CD4-positive, alpha-beta T cell treated with Interleukin-17A for 1 hour (primary cell): ENCODE results near the gene MAP3K13.
"Not testable (repeated sequence)": the region's sequence is repeated elsewhere in the genome, so short reads cannot be mapped to it uniquely, and the experiment has no call there.

Source experiments
- DNase-seq: peaks from one replicate; pipeline ENCODE4 v3.0.0-alpha.2; 2020

MAP3K13 gene

GRCh38 chr3:185457376-185457775 is 94.4 kb downstream of the MAP3K13 start:
- DNase-seq = no peak

GRCh38 chr3:185460309-185460708 is 97.4 kb downstream of the MAP3K13 start:
- no peak for DNase-seq

- DNase-seq = no peak
These were observed 97.9 kb downstream of the MAP3K13 start for GRCh38 chr3:185460719-185461350.

GRCh38 chr3:185465471-185465870 is 102.5 kb downstream of the MAP3K13 start:
- DNase-seq = no peak

- DNase-seq = not testable (repeated sequence)
These were observed 103.2 kb downstream of the MAP3K13 start for GRCh38 chr3:185466123-185466522.

- no peak for DNase-seq
These were observed 106.6 kb downstream of the MAP3K13 start for GRCh38 chr3:185469542-185469941.

- no peak for DNase-seq
These were observed 107.4 kb downstream of the MAP3K13 start for GRCh38 chr3:185470323-185470722.

GRCh38 chr3:185473290-185473815 is 110.4 kb downstream of the MAP3K13 start:
- no peak for DNase-seq

- DNase-seq = not testable (repeated sequence)
These were observed 112.0 kb downstream of the MAP3K13 start for GRCh38 chr3:185474922-185475321.

GRCh38 chr3:185477316-185477715 is 114.4 kb downstream of the MAP3K13 start:
- no peak for DNase-seq

- DNase-seq = no peak
These were observed 116.5 kb downstream of the MAP3K13 start for GRCh38 chr3:185479373-185479945.

GRCh38 chr3:185484296-185484695 is 121.4 kb downstream of the MAP3K13 start:
- DNase-seq = no peak

GRCh38 chr3:185486394-185486793 is 123.5 kb downstream of the MAP3K13 start:
- DNase-seq = no peak

- no peak for DNase-seq
These were observed 125.5 kb downstream of the MAP3K13 start for GRCh38 chr3:185488465-185488864.

GRCh38 chr3:185489462-185489861 is 126.5 kb downstream of the MAP3K13 start:
- DNase-seq = no peak

- no peak for DNase-seq
These were observed 127.3 kb downstream of the MAP3K13 start for GRCh38 chr3:185490241-185490640.

- DNase-seq = peak; percentile 91
These were observed 135.8 kb downstream of the MAP3K13 start, which contains the start of gene TMEM41A for GRCh38 chr3:185498503-185499396. TSS of gene TMEM41A (minus strand) at chr3:185499035. CDS start at chr3:185498961, 74 bp downstream.

GRCh38 chr3:185502987-185503386 is 140.1 kb downstream of the MAP3K13 start:
- DNase-seq = no peak

- no peak for DNase-seq
These were observed 140.6 kb downstream of the MAP3K13 start for GRCh38 chr3:185503521-185503920.

GRCh38 chr3:185504636-185505035 is 141.7 kb downstream of the MAP3K13 start:
- no peak for DNase-seq

GRCh38 chr3:185507883-185508282 is 144.9 kb downstream of the MAP3K13 start:
- DNase-seq = no peak

- no peak for DNase-seq
These were observed 145.5 kb downstream of the MAP3K13 start for GRCh38 chr3:185508335-185508991.

GRCh38 chr3:185511711-185512110 is 148.8 kb downstream of the MAP3K13 start:
- DNase-seq = no peak
